Fibroblast of lung (primary cell): Measurements from ENCODE around the gene LCN15. TPM values are rescaled to one million over a fixed set of nuclear protein-coding genes. Genes with fewer than 3 reads are reported as not detected.
"Not testable (repeated sequence)": the region's sequence is repeated elsewhere in the genome, so short reads cannot be mapped to it uniquely, and the experiment has no call there.

Experiments used
- DNase-seq, 2 donors: peaks; one replicate each; pipeline versions ENCODE4 v3.0.0 to v3.0.0-alpha.2; 2010; ENCODE audit warnings: low read depth in 2 of 2
- H2AFZ ChIP-seq: 2 replicates; pipeline ENCODE4 v1.5.1; 2012; ENCODE audit warnings: low read length, control low read depth, inconsistent platforms
- H3K27ac ChIP-seq: 2 replicates; pipeline ENCODE4 v1.5.1; 2011; ENCODE audit warnings: low read length, control low read depth; ENCODE audit not compliant: insufficient read depth
- H3K27me3 ChIP-seq: 2 replicates; pipeline ENCODE4 v1.5.1; 2011; ENCODE audit warnings: mild to moderate bottlenecking, low read length; ENCODE audit not compliant: control insufficient read depth, insufficient read depth
- H3K36me3 ChIP-seq: 2 replicates; pipeline ENCODE4 v1.5.1; 2011; ENCODE audit warnings: low read length; ENCODE audit not compliant: control insufficient read depth, insufficient read depth
- H3K4me1 ChIP-seq: 2 replicates; pipeline ENCODE4 v1.5.1; 2011; ENCODE audit warnings: low read length; ENCODE audit not compliant: control insufficient read depth, insufficient read depth; ENCODE audit errors: extremely low read depth
- H3K4me2 ChIP-seq: 2 replicates; pipeline ENCODE4 v1.5.1; 2011; ENCODE audit warnings: low read length, control low read depth; ENCODE audit not compliant: insufficient read depth; ENCODE audit errors: extremely low read depth
- H3K4me3 ChIP-seq, 4 experiments: fragments of 200-600 bp in 1 of 4; sonication (generic) in 1 of 4; replicated peaks in 1 of 4; 2 replicates each; pipeline ENCODE4 v1.5.1; 2011 to 2016; ENCODE audit warnings: low read length in 4 of 4, low read depth in 3 of 4, mild to moderate bottlenecking in 3 of 4, control low read depth in 2 of 4, inconsistent platforms in 1 of 4, mixed read lengths in 1 of 4; ENCODE audit not compliant: insufficient read depth in 1 of 4; ENCODE audit errors: control extremely low read depth in 1 of 4
- H3K79me2 ChIP-seq: 2 replicates; pipeline ENCODE4 v1.5.1; 2012; ENCODE audit warnings: mild to moderate bottlenecking, low read length, inconsistent platforms; ENCODE audit not compliant: control insufficient read depth, insufficient read depth
- H3K9ac ChIP-seq: 2 replicates; pipeline ENCODE4 v1.5.1; 2011; ENCODE audit warnings: mild to moderate bottlenecking, low read length, control low read depth; ENCODE audit not compliant: insufficient read depth
- H3K9me3 ChIP-seq: 2 replicates; pipeline ENCODE4 v1.5.1; 2012; ENCODE audit warnings: low read depth, low read length; ENCODE audit not compliant: control insufficient read depth, insufficient read depth
- H4K20me1 ChIP-seq: 2 replicates; pipeline ENCODE4 v1.5.1; 2011; ENCODE audit warnings: low read length; ENCODE audit not compliant: control insufficient read depth, insufficient read depth; ENCODE audit errors: extremely low read depth
- EZH2 ChIP-seq: IDR thresholded peaks from 2 replicates; pipeline ENCODE4 v1.5.1; 2012; ENCODE audit warnings: low read length, control low read depth, mild to moderate bottlenecking; ENCODE audit errors: missing control alignments
- polyA plus RNA-seq, 2 donors: library from polyadenylated mRNA; depleted of rRNA in 1 of 2; stranded (reverse) in 1 of 2; unstranded in 1 of 2; fragments of >200 nt; gene quantifications; 2 replicates each; pipeline ENCODE4 v1.2.1, GENCODE V29; 2011 to 2012; ENCODE audit warnings: missing spikeins in 1 of 2
- total RNA-seq: library from RNA; depleted of rRNA; stranded (reverse); fragments of >200 nt; gene quantifications from 2 replicates; pipeline ENCODE4 v1.2.1, GENCODE V29; 2014
- TF ChIP-seq, protein P1 (sequence below), 2 donors: IDR thresholded peaks in 1 of 2; conservative IDR thresholded peaks in 1 of 2; 1 replicate in 1 of 2; 2 replicates in 1 of 2; pipeline ENCODE4 v1.5.1; 2011 to 2012; ENCODE audit warnings: low read length in 2 of 2, control low read depth in 1 of 2, inconsistent platforms in 1 of 2, low read depth in 1 of 2, mild to moderate bottlenecking in 1 of 2

The LCN15 gene
- total and polyA plus RNA-seq, 2 donors (not counting 1 experiment from before 2014, with no cell fraction given) = not detected

DNA sequence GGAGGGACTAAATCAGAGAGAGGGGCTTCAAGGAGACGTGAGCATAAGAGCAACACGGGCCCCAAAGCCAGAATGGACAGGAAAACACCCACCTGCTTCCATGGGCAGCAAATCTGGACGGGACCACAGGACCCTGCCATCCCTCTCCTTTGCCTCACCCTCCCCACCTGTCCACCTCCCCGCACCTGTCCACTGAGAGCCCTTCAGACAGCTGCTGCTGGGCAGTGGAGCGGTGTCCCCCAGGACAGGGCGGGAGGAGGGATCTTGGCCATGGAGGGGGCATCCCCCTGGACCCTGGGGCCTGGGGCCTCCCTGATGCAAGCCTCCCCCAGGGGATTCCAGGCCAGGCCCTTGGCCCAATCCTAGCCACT, 34.4 kb upstream of the LCN15 start:
- H3K9me3 ChIP-seq = no peaks in the 10 kb centered on the region
- H3K27ac ChIP-seq = no peak overlapping the region
- no peak overlapping the region for H3K4me2 ChIP-seq
- H3K79me2 ChIP-seq = no peaks in the 10 kb centered on the region
- H4K20me1 ChIP-seq = no peaks in the 10 kb centered on the region
- no peaks in the 10 kb centered on the region for H3K4me1 ChIP-seq
- no peak for DNase-seq
- no peak for TF ChIP-seq EZH2
- TF ChIP-seq, protein P1, sequence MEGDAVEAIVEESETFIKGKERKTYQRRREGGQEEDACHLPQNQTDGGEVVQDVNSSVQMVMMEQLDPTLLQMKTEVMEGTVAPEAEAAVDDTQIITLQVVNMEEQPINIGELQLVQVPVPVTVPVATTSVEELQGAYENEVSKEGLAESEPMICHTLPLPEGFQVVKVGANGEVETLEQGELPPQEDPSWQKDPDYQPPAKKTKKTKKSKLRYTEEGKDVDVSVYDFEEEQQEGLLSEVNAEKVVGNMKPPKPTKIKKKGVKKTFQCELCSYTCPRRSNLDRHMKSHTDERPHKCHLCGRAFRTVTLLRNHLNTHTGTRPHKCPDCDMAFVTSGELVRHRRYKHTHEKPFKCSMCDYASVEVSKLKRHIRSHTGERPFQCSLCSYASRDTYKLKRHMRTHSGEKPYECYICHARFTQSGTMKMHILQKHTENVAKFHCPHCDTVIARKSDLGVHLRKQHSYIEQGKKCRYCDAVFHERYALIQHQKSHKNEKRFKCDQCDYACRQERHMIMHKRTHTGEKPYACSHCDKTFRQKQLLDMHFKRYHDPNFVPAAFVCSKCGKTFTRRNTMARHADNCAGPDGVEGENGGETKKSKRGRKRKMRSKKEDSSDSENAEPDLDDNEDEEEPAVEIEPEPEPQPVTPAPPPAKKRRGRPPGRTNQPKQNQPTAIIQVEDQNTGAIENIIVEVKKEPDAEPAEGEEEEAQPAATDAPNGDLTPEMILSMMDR (conservative IDR thresholded peaks at IDR 0.05 in 1 of 2, IDR thresholded peaks at IDR 0.05 in 1 of 2; ENCODE audit: low read depth in 1 of 2, low read length in 2 of 2) = no peak
- no peak overlapping the region for H3K9ac ChIP-seq
- peaks cover 33% of the 10 kb centered on the region for H3K27me3 ChIP-seq
- H3K36me3 ChIP-seq = no peaks in the 10 kb centered on the region
- H3K4me3 ChIP-seq = no peak overlapping the region
- H2AFZ ChIP-seq = no peak overlapping the region

DNA sequence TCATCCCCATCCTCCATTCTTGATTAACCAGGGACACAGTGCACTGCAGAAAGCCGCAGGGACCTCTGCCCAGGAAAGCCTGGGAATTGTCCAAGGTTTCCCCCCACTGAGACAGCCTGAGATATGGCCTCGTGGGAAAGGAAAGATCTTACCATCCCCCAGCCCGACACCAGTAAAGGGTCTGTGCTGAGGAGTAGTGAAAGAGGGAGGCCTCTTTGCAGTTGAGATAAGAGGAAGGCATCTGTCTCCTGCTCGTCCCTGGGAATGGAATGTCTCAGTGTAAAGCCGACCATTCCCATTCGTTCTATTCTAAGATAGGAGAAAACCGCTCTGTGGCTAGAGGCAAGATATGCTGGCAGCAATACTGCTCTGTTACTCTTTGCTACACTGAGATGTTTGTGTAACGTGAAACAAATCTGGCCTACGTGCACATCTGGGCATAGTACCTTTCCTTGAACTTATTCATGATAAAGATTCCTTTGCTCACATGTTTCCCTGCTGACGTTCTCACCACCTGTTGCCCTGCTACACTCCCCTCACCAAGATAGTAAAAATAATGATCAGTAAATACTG, 32.5 kb upstream of the LCN15 start:
- DNase-seq = peak in 1 of 2 donors; percentile 69
- H3K27ac ChIP-seq = not testable (repeated sequence)

DNA sequence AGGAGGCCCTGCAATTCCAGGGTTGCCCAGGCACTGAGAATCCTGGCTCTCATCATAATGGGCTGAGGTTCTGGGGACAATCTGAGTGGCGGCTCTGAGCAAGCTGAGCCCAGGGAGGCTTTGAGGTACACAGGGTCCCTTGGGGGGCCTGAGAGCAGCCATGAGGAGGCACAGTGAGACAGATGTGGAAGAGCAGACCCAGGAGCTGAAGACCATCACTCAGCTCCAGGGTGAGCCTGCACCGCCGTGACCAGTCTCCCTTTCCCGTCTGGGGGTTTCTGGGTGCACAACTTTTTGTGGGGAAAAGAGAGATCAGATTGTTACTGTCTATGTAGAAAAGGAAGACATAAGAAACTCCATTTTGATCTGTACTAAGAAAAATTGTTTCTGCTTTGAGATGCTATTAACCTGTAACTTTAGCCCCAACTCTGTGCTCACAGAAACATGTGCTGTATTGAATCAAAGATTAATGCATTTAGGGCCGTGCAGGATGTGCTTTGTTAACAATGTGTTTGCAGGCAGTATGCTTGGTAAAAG, 32.0 kb upstream of the LCN15 start, which contains the start of gene CCDC183:
CCDC183 (plus strand) TSS at position 101 of the 537 bp plus-strand sequence; CDS start at position 161, 60 bp downstream.
- Histone ChIP-seq H3K4me1 (no peaks in the 10 kb centered on the region), H3K4me3 (no peak within 1 kb of the TSS), H4K20me1 (no peaks in the 10 kb centered on the region), H2AFZ (no peak within 1 kb of the TSS), H3K4me2 (no peak within 1 kb of the TSS), H3K79me2 (peaks cover 4% of the 10 kb centered on the region), H3K9me3 (no peaks in the 10 kb centered on the region), H3K36me3 (peaks cover 2% of the 10 kb centered on the region), H3K9ac (no peak within 1 kb of the TSS), H3K27ac (no peak within 1 kb of the TSS), H3K27me3 (peaks cover 29% of the 10 kb centered on the region)
- DNase-seq = no peak
- TF ChIP-seq, protein P1 (conservative IDR thresholded peaks at IDR 0.05 in 1 of 2, IDR thresholded peaks at IDR 0.05 in 1 of 2; ENCODE audit: low read depth in 1 of 2, low read length in 2 of 2) = no peak
- TF ChIP-seq EZH2 = no peak

More for the DNA sequence above, 32.5 kb upstream of the LCN15 start:
- H3K4me2 ChIP-seq, H2AFZ ChIP-seq, H3K79me2 ChIP-seq, H3K9ac ChIP-seq, H3K9me3 ChIP-seq, H3K36me3 ChIP-seq, H3K4me3 ChIP-seq, H3K4me1 ChIP-seq, H4K20me1 ChIP-seq: not testable (repeated sequence)
- peaks cover 29% of the 10 kb centered on the region for H3K27me3 ChIP-seq
